Tibial nerve (tissue), 4 donors: ENCODE data around the gene HOXB9.

Experiments used
- EP300 ChIP-seq, 2 donors: sonication (generic); formaldehyde crosslinking; IDR thresholded peaks; one replicate each; pipeline ENCODE4 v1.6.1; 2017; ENCODE audit warnings: antibody characterized with exemption in 2 of 2, mild to moderate bottlenecking in 1 of 2
- POLR2A ChIP-seq, 2 donors: fragments of 450-650 bp; IDR thresholded peaks; one replicate each; pipeline ENCODE4 v1.6.1; 2017; ENCODE audit warnings: antibody characterized with exemption in 2 of 2, mild to moderate bottlenecking in 2 of 2, moderate library complexity in 2 of 2
- TF ChIP-seq, protein P1 (sequence below), 5 experiments: fragments of 200-600 bp in 3 of 5; fragments of 450-650 bp in 2 of 5; sonication (generic) in 3 of 5; IDR thresholded peaks; one replicate each; pipeline ENCODE4 v1.5.1; 2016 to 2019; ENCODE audit warnings: antibody characterized with exemption in 5 of 5, mild to moderate bottlenecking in 3 of 5, moderate library complexity in 2 of 5

- TF ChIP-seq POLR2A (IDR thresholded peaks at IDR 0.05) = no peak
- TF ChIP-seq, protein P1, sequence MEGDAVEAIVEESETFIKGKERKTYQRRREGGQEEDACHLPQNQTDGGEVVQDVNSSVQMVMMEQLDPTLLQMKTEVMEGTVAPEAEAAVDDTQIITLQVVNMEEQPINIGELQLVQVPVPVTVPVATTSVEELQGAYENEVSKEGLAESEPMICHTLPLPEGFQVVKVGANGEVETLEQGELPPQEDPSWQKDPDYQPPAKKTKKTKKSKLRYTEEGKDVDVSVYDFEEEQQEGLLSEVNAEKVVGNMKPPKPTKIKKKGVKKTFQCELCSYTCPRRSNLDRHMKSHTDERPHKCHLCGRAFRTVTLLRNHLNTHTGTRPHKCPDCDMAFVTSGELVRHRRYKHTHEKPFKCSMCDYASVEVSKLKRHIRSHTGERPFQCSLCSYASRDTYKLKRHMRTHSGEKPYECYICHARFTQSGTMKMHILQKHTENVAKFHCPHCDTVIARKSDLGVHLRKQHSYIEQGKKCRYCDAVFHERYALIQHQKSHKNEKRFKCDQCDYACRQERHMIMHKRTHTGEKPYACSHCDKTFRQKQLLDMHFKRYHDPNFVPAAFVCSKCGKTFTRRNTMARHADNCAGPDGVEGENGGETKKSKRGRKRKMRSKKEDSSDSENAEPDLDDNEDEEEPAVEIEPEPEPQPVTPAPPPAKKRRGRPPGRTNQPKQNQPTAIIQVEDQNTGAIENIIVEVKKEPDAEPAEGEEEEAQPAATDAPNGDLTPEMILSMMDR (IDR thresholded peaks at IDR 0.05) = no peak
- no peak for TF ChIP-seq EP300 (IDR thresholded peaks at IDR 0.05)
Measured at GRCh38 chr17:48588528-48588927, 37.6 kb downstream of the HOXB9 start.
